ENCODE data around the gene CORO2B.

The CORO2B gene

GRCh38 chr15:68574629-68575028 lies 4.2 kb upstream of the CORO2B start:
- DNase-seq, result no peak

GRCh38 chr15:68576235-68576892 lies 2.4 kb upstream of the CORO2B start:
- DNase-seq, result peak; percentile 20

- peak; percentile 57 for DNase-seq
These were observed 416 bp upstream of the CORO2B start for GRCh38 chr15:68578175-68578979.

- no peak for DNase-seq
These were observed 1.5 kb downstream of the CORO2B start for GRCh38 chr15:68580026-68580882.

- no peak for DNase-seq
These were observed 2.0 kb downstream of the CORO2B start for GRCh38 chr15:68580883-68581155.

GRCh38 chr15:68581725-68582124 lies 2.9 kb downstream of the CORO2B start:
- DNase-seq, result no peak

- DNase-seq, result no peak
These were observed 3.4 kb downstream of the CORO2B start for GRCh38 chr15:68582236-68582635.

GRCh38 chr15:68582864-68583263 lies 4.1 kb downstream of the CORO2B start:
- DNase-seq, result no peak

- no peak for DNase-seq
These were observed 4.5 kb downstream of the CORO2B start for GRCh38 chr15:68583321-68583720.

GRCh38 chr15:68583936-68584755 lies 5.4 kb downstream of the CORO2B start:
- DNase-seq, result no peak

GRCh38 chr15:68584756-68585573 lies 6.2 kb downstream of the CORO2B start:
- no peak for DNase-seq

GRCh38 chr15:68585574-68586273 lies 6.9 kb downstream of the CORO2B start:
- no peak for DNase-seq

- DNase-seq, result no peak
These were observed 7.6 kb downstream of the CORO2B start for GRCh38 chr15:68586274-68586961.

GRCh38 chr15:68587769-68588385 lies 9.1 kb downstream of the CORO2B start:
- DNase-seq, result no peak

GRCh38 chr15:68589053-68589452 lies 10.3 kb downstream of the CORO2B start:
- no peak for DNase-seq

GRCh38 chr15:68589783-68590710 lies 11.3 kb downstream of the CORO2B start:
- no peak for DNase-seq

- no peak for DNase-seq
These were observed 12.1 kb downstream of the CORO2B start for GRCh38 chr15:68590721-68591389.

GRCh38 chr15:68592054-68592453 lies 13.3 kb downstream of the CORO2B start:
- DNase-seq, result no peak

All from DMS79 treated with DMSO at 0.1 percent for 48 hours (cell line).